A549 treated with ZK216348 at 1 μM for 4 hours (cell line): ENCODE data around the gene PROM1. TPM values are rescaled to one million over a fixed set of nuclear protein-coding genes. Genes with fewer than 3 reads are reported as not detected.

Experiments used
- total RNA-seq: library from RNA; stranded (reverse); fragments of 200-300 nt; extraction: Qiagen RNA extraction; gene quantifications from 5 replicates; pipeline ENCODE4 v1.2.3, GENCODE V29; 2022; ENCODE audit warnings: low read depth

Gene PROM1, protein sequence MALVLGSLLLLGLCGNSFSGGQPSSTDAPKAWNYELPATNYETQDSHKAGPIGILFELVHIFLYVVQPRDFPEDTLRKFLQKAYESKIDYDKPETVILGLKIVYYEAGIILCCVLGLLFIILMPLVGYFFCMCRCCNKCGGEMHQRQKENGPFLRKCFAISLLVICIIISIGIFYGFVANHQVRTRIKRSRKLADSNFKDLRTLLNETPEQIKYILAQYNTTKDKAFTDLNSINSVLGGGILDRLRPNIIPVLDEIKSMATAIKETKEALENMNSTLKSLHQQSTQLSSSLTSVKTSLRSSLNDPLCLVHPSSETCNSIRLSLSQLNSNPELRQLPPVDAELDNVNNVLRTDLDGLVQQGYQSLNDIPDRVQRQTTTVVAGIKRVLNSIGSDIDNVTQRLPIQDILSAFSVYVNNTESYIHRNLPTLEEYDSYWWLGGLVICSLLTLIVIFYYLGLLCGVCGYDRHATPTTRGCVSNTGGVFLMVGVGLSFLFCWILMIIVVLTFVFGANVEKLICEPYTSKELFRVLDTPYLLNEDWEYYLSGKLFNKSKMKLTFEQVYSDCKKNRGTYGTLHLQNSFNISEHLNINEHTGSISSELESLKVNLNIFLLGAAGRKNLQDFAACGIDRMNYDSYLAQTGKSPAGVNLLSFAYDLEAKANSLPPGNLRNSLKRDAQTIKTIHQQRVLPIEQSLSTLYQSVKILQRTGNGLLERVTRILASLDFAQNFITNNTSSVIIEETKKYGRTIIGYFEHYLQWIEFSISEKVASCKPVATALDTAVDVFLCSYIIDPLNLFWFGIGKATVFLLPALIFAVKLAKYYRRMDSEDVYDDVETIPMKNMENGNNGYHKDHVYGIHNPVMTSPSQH
- 0.27 to 0.80 TPM (median 0.36 TPM) in 5 replicates for total RNA-seq

DNA sequence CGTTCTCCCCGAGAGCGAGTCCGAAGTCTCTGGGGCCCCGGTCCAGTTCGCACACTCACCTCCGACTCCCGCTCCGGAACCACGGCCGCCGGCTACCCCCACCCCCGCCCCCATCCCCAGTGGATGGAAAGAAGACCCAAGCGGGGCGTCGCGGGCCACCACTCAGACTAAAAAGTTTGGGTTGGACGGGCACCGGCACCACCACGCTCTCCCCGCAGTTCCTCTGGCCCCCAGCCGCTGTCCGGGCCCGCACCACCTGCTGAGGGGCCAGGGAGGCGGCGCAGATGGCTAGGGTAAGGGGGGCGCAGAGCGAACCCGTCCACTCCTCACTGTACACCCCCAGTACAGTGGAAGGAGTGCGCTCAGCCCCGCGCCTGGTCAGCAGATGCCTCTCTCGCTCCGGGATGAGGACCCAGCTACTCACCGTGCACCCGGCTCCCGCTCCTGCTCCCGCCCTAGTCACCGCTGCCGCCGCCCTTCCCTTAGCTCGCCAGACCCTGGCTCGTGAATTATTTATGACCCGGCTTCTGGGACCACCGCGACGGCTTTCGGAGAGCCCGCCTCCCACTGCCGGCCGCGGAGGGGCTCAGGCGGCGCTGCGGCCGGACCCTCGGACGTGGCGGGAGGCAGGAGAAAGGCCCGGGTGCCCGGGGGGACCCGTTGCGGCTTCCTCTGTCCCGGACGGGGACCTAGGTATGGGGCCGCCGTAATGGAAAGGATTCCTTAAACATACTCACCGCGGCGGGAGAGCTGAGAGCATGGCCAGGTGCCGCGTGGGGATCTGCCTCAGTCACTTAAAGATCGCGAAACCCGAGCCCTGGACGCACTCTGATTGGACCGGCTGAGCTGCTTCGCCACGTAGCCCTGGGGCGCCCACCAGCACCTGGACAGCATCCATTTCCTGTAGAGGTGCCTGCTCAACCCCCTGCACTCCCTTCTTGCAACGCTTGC, at the start of gene PROM1:
PROM1 (minus strand) TSS at position 783 of the 951 bp plus-strand sequence. CDS start 8,117 bp downstream, outside the sequence.

DNA sequence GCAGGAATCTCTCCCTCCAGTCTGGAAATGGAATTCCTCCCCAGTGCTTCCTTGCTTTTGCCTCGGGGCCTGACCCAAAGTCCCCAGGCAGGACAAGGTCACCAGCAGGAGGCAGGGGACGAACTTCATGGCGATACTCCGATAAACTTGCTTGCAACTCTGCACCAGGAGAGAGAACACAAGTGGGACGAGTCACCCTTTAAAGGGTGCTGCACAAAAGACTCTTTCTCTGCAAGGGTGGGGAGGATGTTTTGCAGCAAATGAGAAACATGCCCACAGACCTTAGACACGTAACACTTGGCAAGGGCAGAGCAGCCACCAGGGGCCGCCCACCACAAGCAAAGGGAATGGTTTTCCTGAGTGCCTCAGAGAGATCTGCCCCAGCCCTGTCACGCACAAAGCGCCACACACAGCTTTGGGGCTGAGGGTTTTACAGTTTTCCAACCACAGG, 120.8 kb downstream of the PROM1 start, which contains the start of gene FGFBP2:
FGFBP2 (minus strand) TSS at position 175 of the 451 bp plus-strand sequence; CDS start at position 129, 46 bp downstream.

DNA sequence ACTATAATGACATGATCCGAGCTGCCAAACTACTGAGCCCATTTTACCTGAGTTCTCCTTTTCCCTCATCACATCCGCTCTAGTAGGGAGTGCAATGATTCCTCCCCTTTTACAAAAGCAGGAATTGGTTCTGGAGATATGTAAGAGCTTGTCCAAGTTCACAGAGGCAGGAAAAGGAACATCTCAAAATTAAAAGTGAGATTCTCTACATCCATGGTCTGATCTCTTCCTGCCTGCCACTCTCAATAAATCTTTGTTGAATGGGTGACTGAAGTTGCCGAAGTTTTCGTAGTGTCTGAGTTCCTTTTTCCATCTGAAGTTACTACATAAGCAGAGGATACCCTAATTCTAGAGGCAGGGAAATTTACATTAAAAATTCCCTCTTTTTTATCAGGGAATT, 145.2 kb downstream of the PROM1 start, which contains the start of gene FGFBP1:
FGFBP1 (minus strand) TSS at position 101 of the 400 bp plus-strand sequence. CDS start 2,108 bp downstream, outside the sequence.

Other genes with a start within 250 kb of the PROM1 start
- gene FGFBP1, start 145.3 kb downstream of the PROM1 start, total RNA-seq, result 3.8 to 5.6 TPM (median 4.7 TPM) in 5 replicates
- gene FGFBP2, start 120.8 kb downstream of the PROM1 start, total RNA-seq, result 0.12 to 0.24 TPM in 2 of 5 replicates, not detected in the others
- 11.6 to 20.2 TPM (median 16.7 TPM) in 5 replicates for gene TAPT1, start 142.4 kb upstream of the PROM1 start, total RNA-seq